Pancreas (tissue), 10 donors: ENCODE results near the gene PLEK. TPM values are rescaled to one million over a fixed set of nuclear protein-coding genes. Genes with fewer than 3 reads are reported as not detected.
"Not testable (repeated sequence)": the region's sequence is repeated elsewhere in the genome, so short reads cannot be mapped to it uniquely, and the experiment has no call there.

Source experiments
- ATAC-seq, 4 donors: fragments of 200-7000 bp; cut with Tn5 transposase; one replicate each; pipeline versions ENCODE4 v1.8.0 to v1.9.1; 2020; ENCODE audit warnings: mild to moderate bottlenecking in 4 of 4, moderate library complexity in 4 of 4
- DNase-seq, 6 donors: peaks; one replicate each; pipeline ENCODE4 v3.0.0-alpha.2; 2020
- FAIRE-seq: peaks from 2 replicates; lab custom pipeline; 2012; peaks lifted over from hg19 to GRCh38; lab: Jason Lieb, UNC
- H3K27ac ChIP-seq, 4 donors: fragments of 200-600 bp; sonication (generic); 1 replicate in 3 of 4; 2 replicates in 1 of 4; pipeline versions ENCODE4 v1.5.0 to v1.8.0; 2020
- H3K27me3 ChIP-seq, 4 donors: fragments of 200-600 bp; one replicate each; pipeline ENCODE4 v1.8.0; 2021
- H3K36me3 ChIP-seq, 3 donors: fragments of 200-600 bp; sonication (generic) in 1 of 3; one replicate each; pipeline versions ENCODE4 v1.5.0 to v1.8.0; 2020 to 2021
- H3K4me1 ChIP-seq, 3 donors: fragments of 200-600 bp; one replicate each; pipeline ENCODE4 v1.8.0; 2021
- H3K4me3 ChIP-seq, 4 donors: fragments of 200-600 bp; sonication (generic) in 2 of 4; one replicate each; pipeline versions ENCODE4 v1.5.0 to v1.8.0; 2020 to 2021
- H3K9me3 ChIP-seq, 4 donors: fragments of 200-600 bp; one replicate each; pipeline ENCODE4 v1.8.0; 2021
- CTCF ChIP-seq, 4 donors: fragments of 200-600 bp; sonication (generic) in 3 of 4; IDR thresholded peaks; one replicate each; pipeline versions ENCODE4 v1.5.0 to v1.8.0; 2021; ENCODE audit warnings: antibody characterized with exemption in 4 of 4
- WGBS, 2 donors: extraction: QIAGEN DNeasy Blood & Tissue Kit; methylation state at CpG; one replicate each; pipeline ENCODE4 v1.1.7; 2013; 5-methylcytosine and 5-hydroxymethylcytosine counted together
- intact Hi-C, 3 donors: fragments of 100-400 bp; cut with DNase I; formaldehyde crosslinking; loops; one replicate each; pipeline versions ENCODE4 v1.11.1 to v1.14.2; 2022
- polyA plus RNA-seq, 2 donors: library from polyadenylated mRNA; stranded (reverse); fragments of 200-250 nt; gene quantifications; one replicate each; pipeline ENCODE4 v1.2.3, GENCODE V29; 2013
- total RNA-seq, 6 donors: library from RNA; stranded (reverse); fragmentation: NEBNext Ultra II Directional in 4 of 6; extraction: Animal tissue kit (Norgen Biotek cat#: 25700) in 4 of 6; gene quantifications; one replicate each; pipeline versions ENCODE4 v1.2.1 to v1.2.4, GENCODE V29; 2021 to 2023
- donor health status: healthy with polysubstance abuse.
- donor health status: DM: no; HTN: no; CAD: no; lungs with moderate emphysema.
- donor health status: DM: no; HTN: no; CAD: no.
- donor health status: control.
- donor health status: control.
- donor health status: Bipolar disorder and iron deficiency.
- donor health status: DM: yes; HTN: yes; CAD: no.
- donor health status: DM: no; HTN: no; CAD: no.
- donor health status: DM: no; HTN: no; CAD: no.
- donor health status: DM: yes; HTN: yes; CAD: no.

Gene PLEK
- total and polyA plus RNA-seq, 8 donors: 0.28 to 8.0 (median 1.5) TPM

DNA sequence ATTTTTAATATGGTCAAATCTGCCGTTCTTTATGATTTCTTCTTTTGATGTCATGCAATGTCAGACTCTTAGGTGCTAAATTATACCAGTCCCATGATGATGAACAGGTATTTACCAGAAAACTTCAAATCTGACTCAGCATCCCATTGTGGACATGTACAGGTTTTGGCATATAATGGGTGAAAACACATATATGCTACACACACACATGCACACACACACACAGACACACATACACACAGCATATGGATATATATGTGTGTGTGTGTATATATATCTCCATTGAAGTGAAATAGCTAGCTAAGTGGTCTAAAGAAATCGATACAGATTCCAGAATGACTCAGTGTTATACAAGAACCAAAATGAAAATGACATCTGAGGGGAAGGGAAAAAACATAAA is 7.4 kb downstream of the PLEK start:
- no peak for TF ChIP-seq CTCF (IDR thresholded peaks at IDR 0.05)
- FAIRE-seq (no peak), DNase-seq (no peak), ATAC-seq (no peak)
- Histone ChIP-seq H3K4me3 (no peak overlapping the region), H3K4me1 (peaks cover 0 to 11% (median 0%) of the 10 kb centered on the region in 3 donors), H3K27me3 (no peaks in the 10 kb centered on the region), H3K27ac (no peak overlapping the region), H3K36me3 (no peaks in the 10 kb centered on the region), H3K9me3 (no peaks in the 10 kb centered on the region)
- 88 to 89% methylated on average over 2 of the region's 2 CpGs for WGBS, 2 donors
- intact Hi-C loops: no loop called here

DNA sequence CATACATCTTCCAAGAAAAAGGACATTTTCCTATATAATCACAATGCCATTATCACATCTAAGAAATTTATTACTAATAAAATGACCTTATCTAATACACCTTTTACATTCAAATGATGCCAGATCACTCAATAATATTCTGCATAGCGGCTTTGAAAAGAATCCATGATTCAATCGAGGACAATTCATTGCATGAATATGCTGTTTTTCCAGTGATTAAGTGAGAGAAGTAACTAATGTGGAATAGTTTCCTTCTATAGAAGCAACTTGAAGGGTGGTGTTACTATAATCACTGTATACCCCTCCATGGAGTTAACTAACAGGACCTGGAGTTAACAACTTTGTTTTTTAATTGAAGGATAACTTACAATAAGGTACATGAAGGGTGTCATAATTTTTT is 9.1 kb downstream of the PLEK start:
- no peak for DNase-seq
- no peak for TF ChIP-seq CTCF (IDR thresholded peaks at IDR 0.05)
- 94% methylated on average over 2 of the region's 2 CpGs for WGBS, 2 donors
- no peak for FAIRE-seq
- ATAC-seq: no peak
- Histone ChIP-seq H3K36me3 (no peaks in the 10 kb centered on the region), H3K4me1 (peaks cover 0 to 11% (median 0%) of the 10 kb centered on the region in 3 donors), H3K4me3 (no peak overlapping the region), H3K27me3 (no peaks in the 10 kb centered on the region), H3K27ac (no peak overlapping the region), H3K9me3 (no peaks in the 10 kb centered on the region)
- intact Hi-C loops: no loop called here

DNA sequence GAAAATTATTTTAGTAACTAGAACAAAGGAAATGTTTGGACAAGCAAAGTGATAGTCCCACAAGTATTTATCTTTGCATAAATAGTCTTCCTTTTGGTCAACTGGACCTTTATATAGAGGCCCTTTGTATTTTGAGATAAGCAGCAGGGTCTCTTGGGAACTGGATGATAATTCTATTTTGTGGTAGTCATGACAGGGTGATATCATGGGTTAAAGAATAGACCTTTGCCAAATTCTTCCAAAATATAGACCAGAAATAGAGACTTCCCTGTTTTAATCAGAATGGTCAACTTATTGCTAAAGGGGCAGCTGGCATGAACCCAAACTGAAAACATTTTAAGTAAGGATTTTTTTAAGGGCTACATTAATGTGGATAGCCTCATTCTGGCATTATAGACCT is 10.5 kb downstream of the PLEK start:
- no peak for TF ChIP-seq CTCF (IDR thresholded peaks at IDR 0.05)
- FAIRE-seq: no peak
- no peak for ATAC-seq
- Histone ChIP-seq H3K4me3 (no peak overlapping the region), H3K27ac (no peak overlapping the region), H3K36me3 (no peaks in the 10 kb centered on the region), H3K9me3 (no peaks in the 10 kb centered on the region), H3K4me1 (peaks cover 0 to 11% (median 0%) of the 10 kb centered on the region in 3 donors), H3K27me3 (no peaks in the 10 kb centered on the region)
- no peak for DNase-seq
- intact Hi-C loops: no loop called here

DNA sequence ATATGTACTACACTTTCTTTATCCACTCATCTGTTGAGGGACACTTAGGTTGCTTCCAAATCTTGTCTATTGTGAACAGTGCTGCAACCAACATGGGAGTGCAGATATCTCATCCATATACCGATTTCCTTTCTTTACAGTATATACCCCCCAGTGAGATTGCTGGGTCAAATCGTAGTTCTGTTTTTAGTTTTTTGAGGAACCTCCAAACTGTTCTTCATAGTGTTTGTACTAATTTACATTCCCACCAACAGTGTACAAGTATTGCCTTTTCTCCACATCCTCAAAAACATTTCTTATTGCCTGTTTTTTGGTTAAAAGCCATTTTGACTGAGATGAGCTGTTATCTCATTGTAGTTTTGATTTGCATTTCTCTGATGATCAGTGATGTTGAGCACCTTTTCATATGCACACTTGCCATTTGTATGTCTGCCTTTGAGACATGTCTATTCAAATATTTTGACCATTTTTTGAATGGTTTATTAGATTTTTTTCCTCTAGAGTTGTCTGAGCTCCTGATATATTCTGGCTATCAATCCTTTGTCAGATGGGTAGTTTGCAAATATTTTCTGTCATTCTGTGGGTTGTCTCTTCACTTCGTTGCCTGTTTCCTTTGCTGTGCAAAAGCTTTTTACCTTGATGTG is 12.2 kb downstream of the PLEK start:
- DNase-seq (no peak), FAIRE-seq (no peak), ATAC-seq (no peak)
- Histone ChIP-seq H3K4me1 (no peaks in the 10 kb centered on the region), H3K27me3 (no peaks in the 10 kb centered on the region), H3K27ac (no peak overlapping the region), H3K36me3 (no peaks in the 10 kb centered on the region), H3K9me3 (no peaks in the 10 kb centered on the region), H3K4me3 (no peak overlapping the region)
- 69 to 81% methylated on average over 3 of the region's 3 CpGs for WGBS, 2 donors
- intact Hi-C loops: no loop called here
- TF ChIP-seq CTCF (IDR thresholded peaks at IDR 0.05): no peak

DNA sequence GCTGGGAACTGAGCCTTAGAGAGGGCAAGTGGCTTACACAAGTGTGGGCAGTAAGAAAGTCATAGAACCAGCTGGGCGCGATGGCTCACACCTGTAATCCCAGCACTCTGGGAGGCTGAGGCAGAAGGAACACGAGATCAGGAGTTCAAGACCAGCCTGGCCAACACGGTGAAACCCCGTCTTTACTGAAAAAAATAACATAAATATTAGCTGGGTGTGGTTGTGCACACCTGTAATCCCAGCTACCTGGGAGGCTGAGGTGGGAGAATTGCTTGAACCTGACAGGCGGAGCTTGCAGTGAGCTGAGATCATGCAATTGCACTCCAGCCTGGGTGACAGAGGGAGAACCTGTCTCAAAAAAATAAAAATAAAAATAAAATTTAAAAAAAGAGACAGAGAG is 13.7 kb downstream of the PLEK start:
- H3K9me3 ChIP-seq, DNase-seq, FAIRE-seq, H3K4me1 ChIP-seq, intact Hi-C loops, H3K36me3 ChIP-seq, ATAC-seq, H3K4me3 ChIP-seq, H3K27ac ChIP-seq, H3K27me3 ChIP-seq: not testable (repeated sequence)
- 84% methylated on average over 6 of the region's 6 CpGs for WGBS, 2 donors
